ENCODE data around the gene OBP2B.
A peak's percentile ranks its signal among the peaks of the same experiment; 100 is the strongest.

Gene OBP2B

DNA sequence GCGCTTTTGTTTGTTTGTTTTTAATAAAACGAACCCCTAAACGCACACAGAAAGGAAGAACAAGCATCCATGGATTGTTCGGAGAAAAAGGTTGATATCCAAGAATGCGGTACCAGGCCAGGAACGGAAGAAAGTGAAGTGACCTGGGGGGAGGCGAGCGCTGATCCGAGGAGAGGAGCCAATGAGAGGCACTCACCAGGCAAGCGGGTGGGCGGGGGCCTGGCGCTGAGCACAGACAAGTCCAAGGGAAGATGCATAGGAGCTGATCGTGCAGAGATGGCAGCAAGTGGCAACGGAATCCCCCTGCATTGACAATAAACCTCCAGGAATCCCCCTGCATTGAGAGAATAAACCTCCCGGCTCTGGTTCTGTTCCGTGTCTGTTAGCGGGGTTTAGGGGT, 8.4 kb downstream of the OBP2B start:
- no peaks in the 10 kb centered on the region for H3K36me3 Mint-ChIP-seq (ENCODE audit: insufficient read depth)
- peaks cover 5% of the 10 kb centered on the region for H3K4me1 Mint-ChIP-seq
- peaks cover 66% of the 10 kb centered on the region for H3K27me3 Mint-ChIP-seq
- H3K27ac Mint-ChIP-seq (ENCODE audit: low read depth), result no peak overlapping the region
- no peak for DNase-seq (ENCODE audit: low spot score in 2 of 2)
- H3K9me3 Mint-ChIP-seq, result no peaks in the 10 kb centered on the region
- H3K4me3 Mint-ChIP-seq, result no peak overlapping the region
- ATAC-seq (replicated peaks; ENCODE audit: extremely low read depth, poor library complexity, severe bottlenecking), result no peak

DNA sequence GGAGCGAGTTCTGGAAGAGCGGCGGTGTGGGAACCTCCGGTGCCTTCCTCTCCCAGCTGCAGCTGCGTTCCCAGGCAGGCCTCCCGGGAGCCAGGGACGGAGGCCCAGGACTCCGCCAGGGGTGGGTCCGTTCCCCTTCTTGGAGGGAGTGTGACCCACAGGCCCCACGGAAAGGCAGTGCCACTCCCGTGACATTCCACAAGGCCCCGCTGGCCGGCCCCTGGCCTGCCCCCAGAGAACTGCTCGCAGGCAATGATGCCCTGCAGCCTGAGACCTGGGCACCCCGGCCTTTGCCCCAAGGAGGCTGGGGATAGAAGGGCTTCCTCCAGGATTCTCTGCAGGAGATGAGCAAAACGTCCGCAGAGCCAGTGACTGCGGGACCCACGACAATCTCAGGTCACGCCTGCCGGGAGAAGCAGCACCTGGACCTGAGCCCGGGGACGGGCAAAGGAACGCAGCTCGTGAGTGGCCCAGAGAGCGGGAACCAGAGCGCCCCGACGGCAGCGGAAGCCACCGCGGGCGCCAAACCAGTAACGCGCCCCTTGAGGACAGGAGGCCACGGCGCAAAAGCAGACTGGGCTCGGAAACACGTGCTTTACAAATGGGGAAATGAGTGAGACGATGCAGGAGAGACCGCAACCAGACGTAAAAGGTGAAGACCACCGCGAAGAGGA, 9.3 kb downstream of the OBP2B start:
- Mint-ChIP-seq H3K27me3 (peaks cover 61% of the 10 kb centered on the region), H3K4me3 (no peak overlapping the region), H3K4me1 (peaks cover 5% of the 10 kb centered on the region), H3K27ac (ENCODE audit: low read depth) (no peak overlapping the region), H3K9me3 (no peaks in the 10 kb centered on the region), H3K36me3 (ENCODE audit: insufficient read depth) (no peaks in the 10 kb centered on the region)
- DNase-seq (ENCODE audit: low spot score in 2 of 2) (no peak), ATAC-seq (replicated peaks; ENCODE audit: extremely low read depth, poor library complexity, severe bottlenecking) (no peak)

DNA sequence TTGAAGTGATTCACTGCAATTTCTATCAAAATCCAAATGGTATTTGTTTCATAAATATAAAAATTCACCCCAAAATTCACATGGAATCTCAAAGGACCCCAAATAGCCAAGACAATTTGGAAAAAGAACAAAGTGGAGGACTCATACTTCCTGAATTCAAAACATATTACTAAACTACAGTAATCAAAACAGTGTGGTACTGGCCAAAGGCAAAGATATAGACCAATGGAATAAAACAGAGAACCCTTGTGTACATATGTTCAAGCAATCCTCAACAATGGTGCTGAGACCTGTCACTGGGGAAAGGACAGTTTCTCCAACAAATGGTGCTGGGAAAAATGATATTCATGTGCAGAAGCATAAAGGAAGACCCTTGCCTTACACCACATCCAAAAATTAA, 14.0 kb downstream of the OBP2B start:
- Mint-ChIP-seq H3K9me3 (no peaks in the 10 kb centered on the region), H3K4me3 (no peak overlapping the region), H3K27me3 (peaks cover 64% of the 10 kb centered on the region), H3K36me3 (ENCODE audit: insufficient read depth) (peaks cover 2% of the 10 kb centered on the region), H3K27ac (ENCODE audit: low read depth) (no peak overlapping the region), H3K4me1 (peaks cover 3% of the 10 kb centered on the region)
- DNase-seq (ENCODE audit: low spot score in 2 of 2), result no peak
- ATAC-seq (replicated peaks; ENCODE audit: extremely low read depth, poor library complexity, severe bottlenecking), result no peak

DNA sequence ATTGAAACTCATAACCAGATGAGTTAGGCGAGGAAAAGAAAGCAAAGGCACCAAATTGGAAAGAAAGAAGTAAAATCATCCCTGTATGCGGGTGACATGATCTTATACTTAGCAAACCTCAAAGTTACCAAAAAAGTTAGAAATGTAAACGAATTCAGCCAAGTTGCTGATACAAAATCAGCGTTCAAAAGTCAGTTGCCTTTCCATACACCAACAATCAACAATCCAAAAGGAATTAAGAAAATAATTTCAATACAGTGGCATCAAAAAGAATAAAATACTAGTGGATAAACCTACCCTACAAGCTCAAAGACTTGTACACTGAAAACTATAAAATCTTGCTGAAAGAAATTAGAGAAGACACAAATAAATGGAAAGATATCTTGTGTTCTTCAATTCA, 14.5 kb downstream of the OBP2B start:
- H3K27ac Mint-ChIP-seq (ENCODE audit: low read depth), result no peak overlapping the region
- peaks cover 60% of the 10 kb centered on the region for H3K27me3 Mint-ChIP-seq
- peaks cover 2% of the 10 kb centered on the region for H3K36me3 Mint-ChIP-seq (ENCODE audit: insufficient read depth)
- no peak overlapping the region for H3K4me3 Mint-ChIP-seq
- DNase-seq (ENCODE audit: low spot score in 2 of 2), result no peak
- H3K9me3 Mint-ChIP-seq, result no peaks in the 10 kb centered on the region
- H3K4me1 Mint-ChIP-seq, result no peaks in the 10 kb centered on the region
- ATAC-seq (replicated peaks; ENCODE audit: extremely low read depth, poor library complexity, severe bottlenecking), result no peak

DNA sequence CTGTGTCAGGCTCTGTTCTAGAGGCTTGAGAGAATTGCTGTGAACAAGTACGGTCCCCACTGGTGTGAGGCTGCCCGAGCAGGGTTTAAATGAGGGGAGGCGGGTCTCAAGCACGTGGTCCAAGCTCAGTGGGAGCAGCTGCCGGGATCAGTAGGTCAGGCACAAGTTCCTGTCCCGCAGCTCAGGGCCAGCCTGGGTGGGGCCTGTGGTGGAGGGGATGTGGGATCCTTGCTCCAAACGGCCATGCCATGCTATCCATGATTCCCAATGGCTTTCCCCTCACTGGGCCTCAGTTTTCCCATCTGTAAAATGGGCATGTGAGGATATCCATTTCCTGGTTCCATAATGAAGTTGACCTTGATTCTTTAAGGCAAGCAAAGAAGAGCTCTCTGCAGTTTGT, 17.1 kb downstream of the OBP2B start:
- Mint-ChIP-seq H3K4me3 (no peak overlapping the region), H3K27me3 (peaks cover 52% of the 10 kb centered on the region), H3K36me3 (ENCODE audit: insufficient read depth) (peaks cover 3% of the 10 kb centered on the region), H3K9me3 (no peaks in the 10 kb centered on the region), H3K27ac (ENCODE audit: low read depth) (no peak overlapping the region), H3K4me1 (no peaks in the 10 kb centered on the region)
- DNase-seq (ENCODE audit: low spot score in 2 of 2) (no peak), ATAC-seq (replicated peaks; ENCODE audit: extremely low read depth, poor library complexity, severe bottlenecking) (no peak)

DNA sequence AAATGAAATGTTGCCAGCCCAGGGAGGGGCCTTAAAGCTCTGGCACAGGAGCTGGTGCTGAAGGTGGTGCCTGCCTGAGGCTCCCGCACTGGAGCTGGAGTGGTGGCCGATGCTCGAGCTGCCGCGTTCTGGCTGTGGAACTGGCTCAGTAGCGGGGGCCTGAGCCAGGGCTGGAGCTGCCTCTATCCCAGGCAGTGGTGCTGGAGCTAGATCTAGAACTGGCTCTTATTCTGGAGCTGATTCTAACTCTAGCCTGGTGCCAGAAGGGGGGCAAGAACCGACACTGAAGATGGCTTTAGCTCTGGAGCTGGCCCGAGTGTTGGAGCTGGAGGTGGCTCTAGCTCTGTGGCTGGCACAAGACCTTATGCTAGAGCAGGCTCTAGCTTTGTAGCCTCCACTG, 19.2 kb downstream of the OBP2B start:
- DNase-seq (ENCODE audit: low spot score in 2 of 2), result no peak
- Mint-ChIP-seq H3K4me3 (no peak overlapping the region), H3K27me3 (peaks cover 44% of the 10 kb centered on the region), H3K27ac (ENCODE audit: low read depth) (no peak overlapping the region), H3K9me3 (no peaks in the 10 kb centered on the region), H3K4me1 (peaks cover 10% of the 10 kb centered on the region), H3K36me3 (ENCODE audit: insufficient read depth) (peaks cover 3% of the 10 kb centered on the region)
- no peak for ATAC-seq (replicated peaks; ENCODE audit: extremely low read depth, poor library complexity, severe bottlenecking)

DNA sequence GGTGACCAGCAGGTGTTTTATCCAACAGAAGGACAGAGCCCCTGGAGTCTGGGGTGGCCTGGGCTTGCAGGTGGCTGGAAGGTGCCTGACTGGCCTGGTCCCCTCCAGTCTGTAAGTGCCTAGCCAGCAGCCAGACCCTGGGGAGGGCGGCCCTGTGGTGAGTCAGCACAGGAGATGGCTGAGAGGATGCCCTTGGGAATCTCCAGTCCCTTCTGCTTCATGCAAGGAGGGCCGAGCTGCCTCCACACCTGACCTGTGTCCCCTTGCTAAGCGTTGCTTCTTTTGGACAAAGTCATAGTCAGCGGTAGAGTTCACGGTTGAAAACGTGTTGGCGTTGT, 20.2 kb downstream of the OBP2B start:
- Mint-ChIP-seq H3K4me1 (peaks cover 12% of the 10 kb centered on the region), H3K4me3 (no peak overlapping the region), H3K36me3 (ENCODE audit: insufficient read depth) (peaks cover 3% of the 10 kb centered on the region), H3K9me3 (no peaks in the 10 kb centered on the region), H3K27me3 (peaks cover 35% of the 10 kb centered on the region), H3K27ac (ENCODE audit: low read depth) (no peak overlapping the region)
- no peak for DNase-seq (ENCODE audit: low spot score in 2 of 2)
- ATAC-seq (replicated peaks; ENCODE audit: extremely low read depth, poor library complexity, severe bottlenecking), result no peak

DNA sequence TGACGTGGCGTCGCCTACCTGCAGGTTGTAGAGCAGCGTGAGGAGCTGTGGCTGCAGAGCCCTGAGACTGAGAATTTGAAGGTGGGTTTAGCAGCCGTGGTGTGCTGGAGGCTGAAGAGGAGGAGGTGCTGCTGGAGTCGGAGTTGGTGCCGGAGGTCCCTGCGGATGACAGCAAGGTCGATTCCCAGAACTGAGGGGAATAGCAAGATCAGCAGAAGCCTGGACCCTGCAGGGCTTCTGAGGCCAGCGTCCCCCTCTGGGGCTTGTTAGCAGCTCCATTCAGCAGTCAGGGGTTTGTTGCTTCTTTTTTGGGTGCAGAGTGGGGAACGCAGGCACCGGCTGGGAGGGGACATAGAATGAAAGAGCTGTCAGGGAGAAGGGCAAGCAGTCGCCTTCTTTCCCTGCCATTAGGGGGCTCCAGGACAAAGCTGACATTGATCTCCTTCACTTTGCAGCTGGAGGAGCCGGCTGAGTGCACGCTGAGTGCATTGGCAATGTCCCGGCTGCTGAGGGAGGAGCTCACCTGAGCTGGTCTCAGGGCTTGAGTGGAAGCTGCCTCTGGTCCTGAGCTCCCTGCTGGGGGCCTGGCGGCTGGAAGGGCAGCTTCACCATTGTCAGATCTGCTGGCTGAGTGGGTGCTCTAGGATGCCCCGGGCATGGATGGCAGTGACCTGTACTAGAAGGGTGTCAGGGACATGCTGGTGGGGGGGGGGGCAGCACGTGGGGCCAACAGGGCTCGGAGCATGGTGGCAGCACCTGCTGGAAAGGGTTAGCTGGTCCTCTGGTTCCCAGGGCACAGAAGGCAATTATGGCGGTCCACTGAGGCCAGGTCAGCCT, 20.8 kb downstream of the OBP2B start:
- Mint-ChIP-seq H3K36me3 (ENCODE audit: insufficient read depth) (peaks cover 3% of the 10 kb centered on the region), H3K4me3 (no peak overlapping the region), H3K27me3 (peaks cover 35% of the 10 kb centered on the region), H3K4me1 (peaks cover 12% of the 10 kb centered on the region), H3K9me3 (no peaks in the 10 kb centered on the region), H3K27ac (ENCODE audit: low read depth) (no peak overlapping the region)
- DNase-seq (ENCODE audit: low spot score in 2 of 2), result no peak
- ATAC-seq (replicated peaks; ENCODE audit: extremely low read depth, poor library complexity, severe bottlenecking), result no peak

DNA sequence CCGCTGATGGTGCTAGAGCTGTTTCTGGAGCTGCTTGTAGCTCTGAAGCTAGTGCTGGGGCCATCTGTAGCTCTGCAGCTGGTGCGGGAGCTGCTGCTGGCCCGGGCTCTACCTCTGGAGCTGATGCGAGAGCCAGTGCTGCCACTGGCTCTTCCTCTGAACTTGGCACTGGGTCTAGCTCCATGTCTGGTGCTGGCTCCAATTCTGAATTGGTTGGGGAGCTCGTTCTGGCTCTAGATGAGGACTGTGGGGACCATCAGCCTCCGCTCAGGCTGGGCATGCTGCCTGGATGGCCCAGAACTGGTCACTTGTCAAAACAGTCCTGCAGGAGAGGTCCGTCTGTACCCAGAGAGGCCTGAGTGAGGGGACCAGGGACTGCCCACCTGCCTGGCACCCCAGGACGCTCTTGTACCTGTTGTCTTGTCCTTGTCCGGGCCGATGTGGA, 21.5 kb downstream of the OBP2B start:
- no peak for DNase-seq (ENCODE audit: low spot score in 2 of 2)
- no peak for ATAC-seq (replicated peaks; ENCODE audit: extremely low read depth, poor library complexity, severe bottlenecking)
- H3K9me3 Mint-ChIP-seq, result no peaks in the 10 kb centered on the region
- H3K4me3 Mint-ChIP-seq, result no peak overlapping the region
- H3K27ac Mint-ChIP-seq (ENCODE audit: low read depth), result no peak overlapping the region
- peaks cover 35% of the 10 kb centered on the region for H3K27me3 Mint-ChIP-seq
- peaks cover 12% of the 10 kb centered on the region for H3K4me1 Mint-ChIP-seq
- peaks cover 3% of the 10 kb centered on the region for H3K36me3 Mint-ChIP-seq (ENCODE audit: insufficient read depth)

DNA sequence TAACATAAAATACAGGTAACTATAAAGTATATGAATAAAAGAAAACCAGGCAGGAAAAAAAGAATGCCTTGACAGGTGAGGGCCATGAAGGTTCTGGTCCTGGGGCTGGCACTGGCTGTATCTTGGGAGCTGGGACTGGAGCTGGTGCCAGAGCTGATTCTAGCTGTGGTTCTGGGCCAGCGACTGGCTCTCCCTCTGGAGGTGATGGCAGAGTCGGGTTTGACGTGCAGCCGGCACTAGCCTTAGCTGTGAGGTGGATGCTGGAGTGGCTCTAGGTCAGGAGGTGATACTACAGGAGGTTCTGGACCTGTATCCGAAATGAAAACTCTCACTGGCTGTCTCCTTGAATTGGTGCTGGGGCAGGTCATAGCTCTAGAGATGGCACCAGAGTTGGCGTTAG, 22.3 kb downstream of the OBP2B start:
- Mint-ChIP-seq H3K27me3 (peaks cover 35% of the 10 kb centered on the region), H3K9me3 (no peaks in the 10 kb centered on the region), H3K4me3 (no peak overlapping the region), H3K36me3 (ENCODE audit: insufficient read depth) (peaks cover 2% of the 10 kb centered on the region), H3K4me1 (peaks cover 12% of the 10 kb centered on the region), H3K27ac (ENCODE audit: low read depth) (no peak overlapping the region)
- ATAC-seq (replicated peaks; ENCODE audit: extremely low read depth, poor library complexity, severe bottlenecking), result no peak
- DNase-seq (ENCODE audit: low spot score in 2 of 2), result no peak

DNA sequence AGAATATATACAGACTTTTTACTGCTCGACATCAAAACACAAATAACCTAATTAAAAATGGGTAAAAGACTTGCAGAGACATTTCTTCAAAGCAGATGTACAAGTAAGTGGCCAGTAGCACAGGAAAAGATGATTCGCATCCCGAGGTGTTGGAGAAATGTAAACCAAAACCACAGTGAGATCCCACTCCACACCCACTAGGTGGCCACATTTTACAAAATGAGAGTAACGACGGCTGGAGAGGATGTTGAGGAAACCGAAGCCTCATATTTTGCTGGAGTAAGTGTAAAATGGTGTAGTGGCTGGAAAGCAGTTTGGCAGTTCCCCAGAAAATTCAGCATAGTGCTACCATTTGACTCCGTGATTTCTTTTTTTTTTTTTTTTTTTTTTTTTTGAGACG, 24.1 kb downstream of the OBP2B start:
- Mint-ChIP-seq H3K36me3 (ENCODE audit: insufficient read depth) (peaks cover 2% of the 10 kb centered on the region), H3K27ac (ENCODE audit: low read depth) (no peak overlapping the region), H3K27me3 (peaks cover 45% of the 10 kb centered on the region), H3K9me3 (no peaks in the 10 kb centered on the region), H3K4me1 (peaks cover 12% of the 10 kb centered on the region), H3K4me3 (no peak overlapping the region)
- DNase-seq (ENCODE audit: low spot score in 2 of 2) (peak in 1 of 2 donors; percentile 28), ATAC-seq (replicated peaks; ENCODE audit: extremely low read depth, poor library complexity, severe bottlenecking) (peak; percentile 66)

DNA sequence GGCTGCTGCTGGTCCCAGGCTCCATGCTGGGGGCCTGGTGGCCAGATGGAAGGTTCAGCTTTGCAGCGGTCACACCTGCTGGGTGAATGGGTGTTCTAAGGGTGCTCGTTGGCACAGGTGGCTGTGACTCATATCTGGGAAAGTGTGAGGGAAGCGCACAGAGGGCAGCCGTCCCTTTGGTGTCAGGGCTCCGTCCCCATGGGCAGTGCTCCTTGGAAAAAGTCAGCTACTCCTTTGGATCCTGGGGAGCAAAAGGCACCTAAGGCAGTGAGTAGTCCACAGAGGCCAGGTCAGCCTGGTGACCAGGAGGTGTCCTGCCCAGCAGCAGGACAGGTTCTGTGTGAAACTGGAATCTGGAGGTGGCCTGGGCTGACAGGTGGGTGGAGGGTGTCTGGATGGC, 26.9 kb downstream of the OBP2B start:
- Mint-ChIP-seq H3K4me3 (no peak overlapping the region), H3K4me1 (peaks cover 12% of the 10 kb centered on the region), H3K9me3 (no peaks in the 10 kb centered on the region), H3K27ac (ENCODE audit: low read depth) (no peak overlapping the region), H3K27me3 (peaks cover 36% of the 10 kb centered on the region), H3K36me3 (ENCODE audit: insufficient read depth) (no peaks in the 10 kb centered on the region)
- ATAC-seq (replicated peaks; ENCODE audit: extremely low read depth, poor library complexity, severe bottlenecking) (no peak), DNase-seq (ENCODE audit: low spot score in 2 of 2) (no peak)

DNA sequence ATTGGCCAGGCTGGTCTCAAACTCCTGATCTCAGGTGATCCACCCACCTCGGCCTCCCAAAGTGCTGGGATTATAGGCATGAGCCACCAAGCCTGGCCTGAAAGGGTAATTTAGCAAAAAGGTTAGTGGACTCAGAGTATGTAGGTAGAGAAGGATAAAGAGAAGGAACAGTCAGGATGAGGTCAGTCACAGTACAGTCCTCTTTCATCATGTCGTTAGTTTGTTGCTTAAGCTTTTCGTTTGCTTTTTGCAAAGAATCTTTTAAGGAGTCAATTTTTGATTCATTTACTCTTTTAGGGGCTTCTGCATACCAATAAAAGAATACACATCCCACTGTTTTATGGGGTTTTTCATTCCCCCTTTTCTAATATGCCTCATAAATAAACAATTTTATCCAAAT, 27.5 kb downstream of the OBP2B start:
- Mint-ChIP-seq H3K27me3 (peaks cover 36% of the 10 kb centered on the region), H3K36me3 (ENCODE audit: insufficient read depth) (no peaks in the 10 kb centered on the region), H3K27ac (ENCODE audit: low read depth) (no peak overlapping the region), H3K9me3 (no peaks in the 10 kb centered on the region), H3K4me3 (no peak overlapping the region), H3K4me1 (peaks cover 12% of the 10 kb centered on the region)
- DNase-seq (ENCODE audit: low spot score in 2 of 2) (no peak), ATAC-seq (replicated peaks; ENCODE audit: extremely low read depth, poor library complexity, severe bottlenecking) (no peak)
